ENCODE results near the gene CIAO2B. TPM values are rescaled to one million over a fixed set of nuclear protein-coding genes. Genes with fewer than 3 reads are reported as not detected.

The CIAO2B gene
- total RNA-seq, 4 donors from 2014 or later = 83.1 to 101 (median 95.5) TPM

Other genes with a start within 250 kb of the CIAO2B start
- 10 to 100 TPM in 3 of 4 donors, 1 to 10 TPM in 1; 9.8 to 19.8 (median 15.0) TPM for gene CMTM4, start 237.7 kb downstream of the CIAO2B start, total RNA-seq
- 100 to 1,000 TPM; 167 to 203 (median 186) TPM for gene DYNC1LI2, start 182.8 kb downstream of the CIAO2B start, total RNA-seq
- not detected for gene TERB1, start 132.8 kb downstream of the CIAO2B start, total RNA-seq
- gene NAE1, start 103.4 kb downstream of the CIAO2B start, total RNA-seq = 10 to 100 TPM; 32.7 to 50.7 (median 42.4) TPM
- under 1 TPM in 1 of 4 donors, not detected in 3; 0.33 TPM for gene CA7, start 90.0 kb downstream of the CIAO2B start, total RNA-seq
- 1 to 10 TPM; 5.5 to 9.3 (median 7.6) TPM for gene PDP2, start 53.9 kb downstream of the CIAO2B start, total RNA-seq
- under 1 TPM in 1 of 4 donors, not detected in 3; 0.52 TPM for gene CDH16, start 15.5 kb downstream of the CIAO2B start, total RNA-seq
- 10 to 100 TPM; 36.4 to 64.9 (median 55.4) TPM for gene RRAD, start 8.9 kb downstream of the CIAO2B start, total RNA-seq
- 10 to 100 TPM; 22.0 to 29.7 (median 26.8) TPM for gene CES2, start 1.1 kb upstream of the CIAO2B start, total RNA-seq
- gene CES3, start 26.9 kb upstream of the CIAO2B start, total RNA-seq = under 1 TPM in 3 of 4 donors, not detected in 1; 0.23 to 0.42 (median 0.33) TPM
- 1 to 10 TPM; 2.7 to 4.0 (median 3.3) TPM for gene CES4A, start 54.2 kb upstream of the CIAO2B start, total RNA-seq
- 10 to 100 TPM; 20.6 to 39.8 (median 30.6) TPM for gene CBFB, start 94.7 kb upstream of the CIAO2B start, total RNA-seq
- gene PHAF1, start 175.5 kb upstream of the CIAO2B start, total RNA-seq = 10 to 100 TPM; 11.4 to 23.7 (median 17.1) TPM
- 10 to 100 TPM; 17.4 to 26.1 (median 19.2) TPM for gene B3GNT9, start 216.6 kb upstream of the CIAO2B start, total RNA-seq
- 10 to 100 TPM; 26.6 to 53.4 (median 42.7) TPM for gene TRADD, start 225.5 kb upstream of the CIAO2B start, total RNA-seq
- 10 to 100 TPM; 10.3 to 22.1 (median 15.1) TPM for gene FBXL8, start 225.6 kb upstream of the CIAO2B start, total RNA-seq
- 10 to 100 TPM; 27.3 to 61.9 (median 41.1) TPM for gene HSF4, start 230.3 kb upstream of the CIAO2B start, total RNA-seq
- 10 to 100 TPM; 40.6 to 58.2 (median 45.4) TPM for gene NOL3, start 236.1 kb upstream of the CIAO2B start, total RNA-seq
- gene MATCAP1, start 249.6 kb upstream of the CIAO2B start, total RNA-seq = 10 to 100 TPM in 2 of 4 donors, 1 to 10 TPM in 2; 7.8 to 17.7 (median 11.2) TPM

All from esophagus muscularis mucosa (tissue), 4 donors.